HepG2 (cell line): ENCODE data around the gene CERS5. TPM values are rescaled to one million over a fixed set of nuclear protein-coding genes. Genes with fewer than 3 reads are reported as not detected.

ENCODE experiments used
- ATAC-seq: fragments of 200-7000 bp; cut with Tn5 transposase; 3 replicates; pipeline ENCODE4 v1.9.1; 2020; ENCODE audit warnings: mild to moderate bottlenecking, moderate library complexity
- BruUV-seq: library from RNA; stranded (reverse); fragments of 400-500 nt; replicated peaks from 2 replicates; lab custom pipeline; 2021; lab: Mats Ljungman, UMichigan
- CTCF ChIA-PET: fragments of 300-600 bp; formaldehyde crosslinking; extraction: SDS; loops from one replicate; lab custom pipeline; 2021; ENCODE audit warnings: low total read pairs, inconsistent platforms, low intra/inter-chr PET ratio; lab: Yijun Ruan, JAX
- POLR2A ChIA-PET: fragments of 350-600 bp; sonication (Branson Sonifier 250); formaldehyde crosslinking; loops from one replicate; lab custom pipeline; 2020; ENCODE audit warnings: antibody characterized with exemption, inconsistent platforms; lab: Yijun Ruan, JAX
- DNase-seq: peaks from one replicate; pipeline ENCODE4 v3.0.0-alpha.2; 2015; ENCODE audit warnings: low spot score
- FAIRE-seq: peaks from 3 replicates; lab custom pipeline; 2011; peaks lifted over from hg19 to GRCh38; lab: Jason Lieb, UNC
- H2AFZ ChIP-seq: one replicate; pipeline ENCODE4 v1.6.1; 2011; ENCODE audit warnings: low read length, inconsistent platforms
- H3K27ac ChIP-seq: fragments of 300-600 bp; 3 replicates; pipeline ENCODE4 v1.8.0; 2011; ENCODE audit warnings: mixed run types, mild to moderate bottlenecking, mixed read lengths, low read length, inconsistent platforms; ENCODE audit not compliant: insufficient read depth; ENCODE audit errors: extremely low read length
- H3K27me3 ChIP-seq, 2 experiments: fragments of 200-600 bp in 1 of 2; 2 replicates in 1 of 2; 3 replicates in 1 of 2; pipeline versions ENCODE4 v1.6.0 to v1.8.0; 2011; ENCODE audit warnings: low read length in 2 of 2, mild to moderate bottlenecking in 2 of 2, moderate library complexity in 2 of 2, inconsistent platforms in 1 of 2; ENCODE audit not compliant: insufficient read depth in 2 of 2, control insufficient read depth in 1 of 2
- H3K36me3 ChIP-seq, 2 experiments: fragments of 200-600 bp in 1 of 2; replicated peaks in 1 of 2; 2 replicates in 1 of 2; 3 replicates in 1 of 2; pipeline versions ENCODE4 v1.5.1 to v1.8.0; 2011; ENCODE audit warnings: low read length in 2 of 2, inconsistent platforms in 1 of 2; ENCODE audit not compliant: insufficient read depth in 2 of 2, control insufficient read depth in 1 of 2
- H3K4me1 ChIP-seq: 2 replicates; pipeline ENCODE4 v1.5.1; 2012; ENCODE audit warnings: low read length, inconsistent platforms; ENCODE audit not compliant: insufficient read depth
- H3K4me2 ChIP-seq: 2 replicates; pipeline ENCODE4 v1.6.0; 2011; ENCODE audit warnings: low read depth, low read length, inconsistent platforms
- H3K4me3 ChIP-seq, 3 experiments: fragments of 200-600 bp in 1 of 3; sonication (generic), shearing (Covaris generic) in 1 of 3; replicated peaks in 1 of 3; 2 replicates each; pipeline ENCODE4 v1.5.1; 2011 to 2016; ENCODE audit warnings: low read length in 3 of 3, inconsistent platforms in 2 of 3, low read depth in 2 of 3, mild to moderate bottlenecking in 2 of 3, control low read depth in 1 of 3, mixed read lengths in 1 of 3; ENCODE audit not compliant: insufficient read depth in 1 of 3
- H3K79me2 ChIP-seq: one replicate; pipeline ENCODE4 v1.6.1; 2011; ENCODE audit warnings: low read length, inconsistent platforms; ENCODE audit not compliant: insufficient read depth
- H3K9ac ChIP-seq: 2 replicates; pipeline ENCODE4 v1.6.0; 2011; ENCODE audit warnings: mild to moderate bottlenecking, low read depth, low read length, inconsistent platforms; ENCODE audit not compliant: insufficient read depth
- H3K9me3 ChIP-seq: 2 replicates; pipeline ENCODE4 v1.5.1; 2012; ENCODE audit warnings: mild to moderate bottlenecking, low read length
- H4K20me1 ChIP-seq: 2 replicates; pipeline ENCODE4 v1.6.0; 2011; ENCODE audit warnings: inconsistent platforms, mild to moderate bottlenecking, low read length, moderate library complexity; ENCODE audit not compliant: insufficient read depth
- E2F1 ChIP-seq: sonication (generic); formaldehyde crosslinking; IDR thresholded peaks from 2 replicates; pipeline ENCODE4 v1.5.0; 2020; ENCODE audit warnings: missing genetic modification reagents
- WGBS: methylation state at CpG from one replicate; pipeline ENCODE4 v1.1.6; 2017; ENCODE audit warnings: low lambda C conversion rate; 5-methylcytosine and 5-hydroxymethylcytosine counted together
- in situ Hi-C: cut with HindIII; loops from 2 replicates; pipeline ENCODE4 v1.10.0; 2017; ENCODE audit warnings: low pct_unique_long_range_greater_than_20kb; ENCODE audit not compliant: extremely low pct_ligation_motif_present
- intact Hi-C: fragments of 100-400 bp; cut with micrococcal nuclease; formaldehyde crosslinking; loops from one replicate; pipeline ENCODE4 v1.10.0; 2022; ENCODE audit not compliant: unreplicated experiment
- polyA plus RNA-seq, 8 experiments: library from polyadenylated mRNA; depleted of rRNA in 3 of 8; stranded (reverse) in 7 of 8; unstranded in 1 of 8; fragments of >200 nt; fragmentation: Illumina TruSeq in 4 of 8; extraction: Trizol in 4 of 8; gene quantifications; 2 replicates each; pipeline versions ENCODE4 v1.2.1 to v1.2.3, GENCODE V29; 2011 to 2016; ENCODE audit warnings: low read depth in 4 of 8, missing spikeins in 1 of 8, mixed read lengths in 1 of 8; ENCODE audit not compliant: insufficient read depth in 1 of 8
- total RNA-seq, 5 experiments: library from RNA; depleted of rRNA; stranded (reverse); fragments of >200 nt; fragmentation: Illumina TruSeq; extraction: Trizol; gene quantifications; 2 replicates each; pipeline ENCODE4 v1.2.3, GENCODE V29; 2016; ENCODE audit warnings: low read depth in 1 of 5
- TF ChIP-seq, protein P1 (sequence below): sonication (generic); formaldehyde crosslinking; IDR thresholded peaks from 2 replicates; pipeline ENCODE4 v1.8.1; 2023; ENCODE audit warnings: mild to moderate bottlenecking, missing genetic modification reagents

CERS5 gene
- total and polyA plus RNA-seq, 2 of the 13 experiments (the other 11 are each of a cell fraction or from before 2014, with no cell fraction given), result 22.3 to 48.8 TPM

DNA sequence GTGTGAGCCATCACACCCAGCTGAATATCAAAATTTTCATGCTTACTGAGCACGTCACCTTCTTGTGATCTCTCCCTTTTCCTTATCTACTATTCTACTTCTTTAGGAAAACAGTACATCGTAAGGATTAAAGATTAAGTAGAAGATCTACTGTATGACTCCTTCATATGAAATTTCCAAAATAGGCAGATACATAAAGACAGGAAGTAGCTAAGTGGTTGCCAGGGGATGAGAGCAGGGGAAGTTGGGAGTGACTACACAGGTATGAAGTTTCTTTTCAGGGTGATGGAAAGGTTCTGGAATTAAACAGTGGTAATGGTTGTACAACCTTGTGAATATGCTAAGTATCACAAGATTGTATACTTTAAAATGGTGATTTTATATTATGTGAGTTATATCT is 36.5 kb upstream of the CERS5 start (continued):
- TF ChIP-seq, protein P1, sequence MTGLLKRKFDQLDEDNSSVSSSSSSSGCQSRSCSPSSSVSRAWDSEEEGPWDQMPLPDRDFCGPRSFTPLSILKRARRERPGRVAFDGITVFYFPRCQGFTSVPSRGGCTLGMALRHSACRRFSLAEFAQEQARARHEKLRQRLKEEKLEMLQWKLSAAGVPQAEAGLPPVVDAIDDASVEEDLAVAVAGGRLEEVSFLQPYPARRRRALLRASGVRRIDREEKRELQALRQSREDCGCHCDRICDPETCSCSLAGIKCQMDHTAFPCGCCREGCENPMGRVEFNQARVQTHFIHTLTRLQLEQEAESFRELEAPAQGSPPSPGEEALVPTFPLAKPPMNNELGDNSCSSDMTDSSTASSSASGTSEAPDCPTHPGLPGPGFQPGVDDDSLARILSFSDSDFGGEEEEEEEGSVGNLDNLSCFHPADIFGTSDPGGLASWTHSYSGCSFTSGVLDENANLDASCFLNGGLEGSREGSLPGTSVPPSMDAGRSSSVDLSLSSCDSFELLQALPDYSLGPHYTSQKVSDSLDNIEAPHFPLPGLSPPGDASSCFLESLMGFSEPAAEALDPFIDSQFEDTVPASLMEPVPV (CRISPR knock-in tag), result no peak
- TF ChIP-seq, all 625 proteins: peak for 0

- POLR2A ChIA-PET, result no interaction called here
- FAIRE-seq, result no peak
- CTCF ChIA-PET, result no interaction called here
Observed at GRCh38 chr12:50201987-50202521, 34.9 kb upstream of the CERS5 start.

More at GRCh38 chr12:50201987-50202521, 34.9 kb upstream of the CERS5 start:
- no peaks in the 10 kb centered on the region for H3K9me3 ChIP-seq
- H2AFZ ChIP-seq, result no peak overlapping the region
- H3K36me3 ChIP-seq, result peaks cover 7 to 14% of the 10 kb centered on the region in 2 experiments; a peak in 3 of 5 replicates
- H3K4me1 ChIP-seq, result 0 out of 2 replicates have a peak, but pooled peaks cover 6% of the 10 kb centered on the region
- no TSS peak for BruUV-seq
- 83% methylated on average over 3 of the region's 3 CpGs for WGBS
- H3K4me2 ChIP-seq, result no peak overlapping the region
- in situ Hi-C loops (no loop called here), intact Hi-C loops (no loop called here)
- ATAC-seq, result no peak
- TF ChIP-seq E2F1 (CRISPR knock-in tag), result no peak
- no peaks in the 10 kb centered on the region for H3K27me3 ChIP-seq
- H3K4me3 ChIP-seq, result no peak overlapping the region
- no peak overlapping the region for H3K27ac ChIP-seq
- no peak overlapping the region for H3K9ac ChIP-seq
- DNase-seq, result no peak
- no peaks in the 10 kb centered on the region for H3K79me2 ChIP-seq
- no peaks in the 10 kb centered on the region for H4K20me1 ChIP-seq
